Sigmoid colon (tissue), 4 donors: ENCODE results near the gene ZFYVE9.

ENCODE experiments used
- CTCF ChIP-seq, 4 experiments: fragments of 450-650 bp in 3 of 4; fragments of 200-600 bp in 1 of 4; IDR thresholded peaks; one replicate each; pipeline ENCODE4 v1.5.1; 2016 to 2019; ENCODE audit warnings: antibody characterized with exemption in 4 of 4, mild to moderate bottlenecking in 3 of 4, moderate library complexity in 2 of 4
- EP300 ChIP-seq, 4 donors: sonication (generic); formaldehyde crosslinking; IDR thresholded peaks; one replicate each; pipeline ENCODE4 v1.6.1; 2017; ENCODE audit warnings: antibody characterized with exemption in 4 of 4
- POLR2A ChIP-seq, 2 donors: fragments of 450-650 bp; IDR thresholded peaks; one replicate each; pipeline ENCODE4 v1.6.1; 2016; ENCODE audit warnings: antibody characterized with exemption in 2 of 2, mild to moderate bottlenecking in 2 of 2, moderate library complexity in 2 of 2
- POLR2AphosphoS5 ChIP-seq, 4 donors: sonication (generic); formaldehyde crosslinking; IDR thresholded peaks; one replicate each; pipeline ENCODE4 v1.6.1; 2017; ENCODE audit warnings: antibody characterized with exemption in 4 of 4

DNA sequence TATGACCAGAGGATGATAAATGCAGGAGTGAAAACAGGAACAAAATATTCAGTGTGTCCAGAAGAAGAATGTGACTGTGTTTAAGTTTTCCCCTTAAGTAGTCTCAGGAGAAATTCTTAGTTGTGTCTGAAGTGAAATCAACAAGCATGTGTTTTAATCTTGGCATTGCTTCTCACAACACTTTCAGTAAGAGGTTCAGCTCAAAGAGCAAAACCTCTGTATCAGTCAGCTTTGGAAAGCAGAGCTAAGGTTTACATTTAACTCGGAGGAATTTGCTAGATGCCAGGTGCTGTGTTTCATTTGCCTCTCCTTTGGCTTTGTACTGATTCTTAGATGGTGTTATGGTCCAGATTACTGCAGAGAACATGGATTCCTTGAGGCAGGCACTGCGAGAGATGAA is 195.6 kb downstream of the ZFYVE9 start:
- TF ChIP-seq CTCF (IDR thresholded peaks at IDR 0.05) (no peak), POLR2A (IDR thresholded peaks at IDR 0.05) (no peak), EP300 (IDR thresholded peaks at IDR 0.05) (no peak), POLR2AphosphoS5 (IDR thresholded peaks at IDR 0.05) (no peak)
